Measurements from ENCODE around the gene FUT7. TPM values are rescaled to one million over a fixed set of nuclear protein-coding genes. Genes with fewer than 3 reads are reported as not detected.
A peak's percentile ranks its signal among the peaks of the same experiment; 100 is the strongest.

The FUT7 gene
- total RNA-seq, 4 donors from 2014 or later: 0.60 TPM; not detected in 3

DNA sequence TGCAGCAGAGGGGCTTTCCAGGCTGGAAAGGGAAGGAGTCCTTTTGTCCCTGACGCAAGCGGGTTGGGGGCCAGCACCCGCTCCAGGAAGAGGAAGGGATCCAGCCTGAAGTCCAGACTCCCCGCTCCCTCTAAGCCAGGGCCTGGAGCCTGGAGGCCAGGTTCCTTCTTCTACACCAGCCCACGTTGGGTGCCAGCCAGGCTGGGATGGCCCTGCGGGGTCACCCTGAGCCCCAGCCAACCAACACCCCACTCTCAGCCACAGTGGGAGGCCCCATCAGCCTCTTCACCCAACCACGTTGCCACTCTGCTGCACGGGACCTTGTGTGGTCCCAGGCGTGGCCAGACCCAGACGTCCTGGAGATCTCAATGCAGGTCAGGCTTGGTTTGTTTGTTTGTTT lies 970 bp upstream of the FUT7 start:
- H3K27me3 ChIP-seq: no peaks in the 10 kb centered on the region
- peaks cover 0 to 47% (median 35%) of the 10 kb centered on the region in 4 donors for H3K4me1 ChIP-seq
- peak overlapping the region in 1 of 4 donors; percentile 66 for H3K27ac ChIP-seq
- DNase-seq (ENCODE audit: low spot score in 2 of 2): no peak
- no peaks in the 10 kb centered on the region for H3K9me3 ChIP-seq
- 75 to 84% methylated on average over 9 to 10 of the region's 10 CpGs for WGBS, 2 donors
- H3K36me3 ChIP-seq: peaks cover 0 to 9% (median 0%) of the 10 kb centered on the region in 3 donors
- peak overlapping the region in 1 of 4 donors; percentile 39 for H3K4me3 ChIP-seq
- TF ChIP-seq EP300 (IDR thresholded peaks at IDR 0.05): peak in 1 of 2 donors; percentile 24
- TF ChIP-seq, protein P1, sequence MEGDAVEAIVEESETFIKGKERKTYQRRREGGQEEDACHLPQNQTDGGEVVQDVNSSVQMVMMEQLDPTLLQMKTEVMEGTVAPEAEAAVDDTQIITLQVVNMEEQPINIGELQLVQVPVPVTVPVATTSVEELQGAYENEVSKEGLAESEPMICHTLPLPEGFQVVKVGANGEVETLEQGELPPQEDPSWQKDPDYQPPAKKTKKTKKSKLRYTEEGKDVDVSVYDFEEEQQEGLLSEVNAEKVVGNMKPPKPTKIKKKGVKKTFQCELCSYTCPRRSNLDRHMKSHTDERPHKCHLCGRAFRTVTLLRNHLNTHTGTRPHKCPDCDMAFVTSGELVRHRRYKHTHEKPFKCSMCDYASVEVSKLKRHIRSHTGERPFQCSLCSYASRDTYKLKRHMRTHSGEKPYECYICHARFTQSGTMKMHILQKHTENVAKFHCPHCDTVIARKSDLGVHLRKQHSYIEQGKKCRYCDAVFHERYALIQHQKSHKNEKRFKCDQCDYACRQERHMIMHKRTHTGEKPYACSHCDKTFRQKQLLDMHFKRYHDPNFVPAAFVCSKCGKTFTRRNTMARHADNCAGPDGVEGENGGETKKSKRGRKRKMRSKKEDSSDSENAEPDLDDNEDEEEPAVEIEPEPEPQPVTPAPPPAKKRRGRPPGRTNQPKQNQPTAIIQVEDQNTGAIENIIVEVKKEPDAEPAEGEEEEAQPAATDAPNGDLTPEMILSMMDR (IDR thresholded peaks at IDR 0.05): no peak
- TF ChIP-seq POLR2A (IDR thresholded peaks at IDR 0.05): no peak

DNA sequence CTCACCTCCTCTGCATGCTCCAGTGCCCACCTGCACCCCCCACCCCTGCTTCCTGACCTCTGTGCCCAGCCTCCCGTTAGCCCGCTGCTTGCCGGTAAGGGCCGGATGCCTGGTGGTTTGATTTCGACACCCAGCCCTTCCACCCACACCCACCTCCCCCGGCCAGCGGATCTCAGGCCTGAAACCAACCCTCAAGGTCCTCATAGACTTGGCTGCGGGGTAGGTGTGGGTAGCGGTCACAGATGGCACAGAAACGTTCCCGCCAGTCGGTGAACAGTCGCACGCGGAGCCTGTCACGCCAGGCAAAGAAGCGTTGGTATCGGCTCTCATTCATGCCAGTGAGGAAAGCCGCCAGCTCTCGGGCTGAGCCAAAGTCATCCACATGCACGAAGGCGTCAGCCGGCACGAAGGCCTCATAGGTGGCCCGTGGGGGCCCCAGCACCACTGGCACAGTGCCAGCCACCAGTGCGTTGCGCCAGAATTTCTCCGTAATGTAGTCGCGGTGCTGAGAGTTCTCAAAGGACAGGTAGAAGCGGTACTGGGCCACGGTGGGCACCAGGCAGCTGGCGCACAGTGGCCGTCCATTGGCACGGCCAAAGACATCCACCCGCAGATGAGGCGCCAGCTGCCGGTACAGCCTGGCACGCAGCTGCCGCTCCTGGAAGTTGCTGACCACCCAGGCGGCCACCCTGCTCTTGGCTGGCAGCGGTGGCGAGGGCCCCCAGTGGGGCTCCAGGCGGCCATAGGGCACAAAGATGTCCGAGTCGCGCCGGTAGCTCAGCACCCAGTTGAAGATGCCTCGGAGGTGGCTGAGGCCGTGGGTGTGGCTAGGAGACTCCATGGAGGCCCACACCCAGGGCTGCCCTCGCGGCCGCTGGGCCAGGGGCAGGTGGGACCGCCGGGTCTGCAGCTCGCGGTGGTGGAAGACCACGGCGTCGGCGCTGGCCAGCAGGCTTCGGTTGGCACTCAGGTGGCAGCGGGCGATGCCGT lies 1.1 kb downstream of the FUT7 start:
- Histone ChIP-seq H3K9me3 (no peaks in the 10 kb centered on the region), H3K36me3 (no peaks in the 10 kb centered on the region), H3K27me3 (no peaks in the 10 kb centered on the region), H3K27ac (peak overlapping the region in 1 of 4 donors; percentile 87), H3K4me1 (peaks cover 0 to 64% (median 53%) of the 10 kb centered on the region in 4 donors), H3K4me3 (no peak overlapping the region)
- WGBS, 2 donors: 87 to 89% methylated on average over 40 to 60 of the region's 65 CpGs
- TF ChIP-seq POLR2A (IDR thresholded peaks at IDR 0.05) (no peak), EP300 (IDR thresholded peaks at IDR 0.05) (no peak)
- TF ChIP-seq, protein P1 (IDR thresholded peaks at IDR 0.05): no peak
- DNase-seq (ENCODE audit: low spot score in 2 of 2): no peak

DNA sequence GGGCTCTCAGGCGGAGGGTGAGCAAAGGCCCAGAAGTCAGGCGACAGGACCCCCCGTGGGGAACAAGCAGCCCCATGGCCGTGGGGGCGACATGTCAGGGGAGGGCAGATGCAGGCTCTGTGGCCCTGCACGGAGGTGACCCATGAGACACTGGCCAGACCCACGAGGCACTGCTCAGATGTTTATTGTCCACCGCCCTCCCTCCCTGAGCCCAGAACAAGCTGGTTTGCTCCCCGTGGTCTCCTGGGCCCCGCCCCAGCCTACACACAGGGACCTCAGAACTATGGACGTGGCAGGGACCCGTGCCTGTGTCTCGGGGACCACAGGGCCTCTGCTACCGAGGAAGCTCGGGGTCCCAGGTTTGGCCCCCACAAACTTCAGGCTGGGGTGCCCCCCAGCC lies 1.9 kb downstream of the FUT7 start:
- Histone ChIP-seq H3K36me3 (no peaks in the 10 kb centered on the region), H3K9me3 (no peaks in the 10 kb centered on the region), H3K27ac (peak overlapping the region in 2 of 4 donors; percentile 87 to 93), H3K4me3 (no peak overlapping the region), H3K4me1 (peaks cover 0 to 64% (median 54%) of the 10 kb centered on the region in 4 donors), H3K27me3 (no peaks in the 10 kb centered on the region)
- no peak for DNase-seq (ENCODE audit: low spot score in 2 of 2)
- WGBS, 2 donors: 57 to 76% methylated on average over 8 to 12 of the region's 15 CpGs
- TF ChIP-seq EP300 (IDR thresholded peaks at IDR 0.05) (no peak), POLR2A (IDR thresholded peaks at IDR 0.05) (no peak)
- TF ChIP-seq, protein P1 (IDR thresholded peaks at IDR 0.05): no peak

DNA sequence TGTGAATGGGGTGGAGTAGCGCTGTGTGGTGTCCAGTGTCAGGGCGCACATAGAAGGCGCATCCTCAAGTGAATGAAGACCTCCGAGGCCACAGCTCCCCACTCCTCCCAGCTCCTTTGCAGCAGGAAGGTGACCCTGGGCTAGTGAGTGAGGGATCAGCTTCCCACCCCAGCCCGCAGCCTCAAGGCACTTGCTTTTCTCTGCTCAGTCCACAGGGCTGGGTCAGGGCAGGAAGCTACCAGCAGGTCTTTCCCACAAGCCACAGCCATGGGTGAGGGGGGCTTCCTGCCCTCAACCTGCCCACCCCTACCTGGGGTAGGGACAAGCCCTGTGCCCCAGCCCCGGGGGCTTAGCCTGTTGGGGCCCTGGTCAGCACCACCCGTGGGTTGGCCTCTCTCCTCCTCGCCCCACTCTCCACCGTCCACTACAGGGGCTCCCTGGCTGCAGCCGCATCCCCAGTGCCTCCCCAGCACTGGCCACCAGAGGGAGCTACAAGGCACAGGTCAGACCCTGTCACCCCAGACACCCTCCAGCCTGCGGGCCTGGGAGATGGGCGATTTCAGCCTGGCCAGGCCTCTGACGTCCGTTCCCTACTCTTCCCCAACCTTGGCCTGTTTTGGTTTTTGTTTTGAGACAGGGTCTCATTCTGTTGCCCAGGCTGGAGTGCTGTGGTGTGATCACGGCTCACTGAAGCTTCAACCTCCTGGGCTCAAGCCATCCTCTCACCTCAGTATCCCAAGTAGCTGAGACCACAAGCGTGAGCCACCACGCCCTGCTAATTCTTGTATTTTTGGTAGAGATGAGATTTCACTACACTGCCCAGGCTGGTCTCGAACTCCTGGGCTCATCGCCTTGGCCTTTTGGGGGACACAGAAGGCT lies 2.6 kb downstream of the FUT7 start:
- peaks cover 0 to 64% (median 50%) of the 10 kb centered on the region in 4 donors for H3K4me1 ChIP-seq
- H3K27me3 ChIP-seq: no peaks in the 10 kb centered on the region
- H3K27ac ChIP-seq: peak overlapping the region; percentile 73 to 93 (median 84)
- H3K36me3 ChIP-seq: no peaks in the 10 kb centered on the region
- H3K9me3 ChIP-seq: no peaks in the 10 kb centered on the region
- 33 to 37% methylated on average over 17 to 19 of the region's 19 CpGs for WGBS, 2 donors
- TF ChIP-seq EP300 (IDR thresholded peaks at IDR 0.05) (no peak), POLR2A (IDR thresholded peaks at IDR 0.05) (no peak)
- TF ChIP-seq, protein P1 (IDR thresholded peaks at IDR 0.05): peak; percentile 83 to 96 (median 92)
- peak; percentile 64 to 78 for DNase-seq (ENCODE audit: low spot score in 2 of 2)
- peak overlapping the region in 3 of 4 donors; percentile 63 to 74 (median 68) for H3K4me3 ChIP-seq

Measured in tibial nerve (tissue), 4 donors.